Cardiac muscle cell (in vitro differentiated cells and primary cell): Measurements from ENCODE around the gene PNCK. TPM values are rescaled to one million over a fixed set of nuclear protein-coding genes. Genes with fewer than 3 reads are reported as not detected.
A peak's percentile ranks its signal among the peaks of the same experiment; 100 is the strongest.

Source experiments
- DNase-seq, 2 donors: peaks; one replicate each; pipeline versions ENCODE4 v3.0.0 to v3.0.0-alpha.2; 2010 to 2017; ENCODE audit warnings: low read depth in 1 of 2, low spot score in 1 of 2
- H3K27ac ChIP-seq: fragments of 200-600 bp; sonication (generic); 2 replicates; pipeline ENCODE4 v1.5.1; 2016
- H3K27me3 ChIP-seq: fragments of 200-600 bp; sonication (generic); 2 replicates; pipeline ENCODE4 v1.6.0; 2016; ENCODE audit warnings: control low read depth
- H3K36me3 ChIP-seq: fragments of 200-600 bp; sonication (generic); 2 replicates; pipeline ENCODE4 v1.5.1; 2016; ENCODE audit warnings: control low read depth
- H3K4me1 ChIP-seq: fragments of 200-600 bp; sonication (generic); 2 replicates; pipeline ENCODE4 v1.8.1; 2017; ENCODE audit warnings: low read depth, mild to moderate bottlenecking, mixed run types
- H3K4me3 ChIP-seq: fragments of 200-600 bp; sonication (generic); 2 replicates; pipeline ENCODE4 v1.5.1; 2016; ENCODE audit warnings: mild to moderate bottlenecking
- H3K9me3 ChIP-seq: fragments of 200-600 bp; sonication (generic); 2 replicates; pipeline ENCODE4 v1.5.1; 2017; ENCODE audit warnings: low read depth, mild to moderate bottlenecking, control low read depth
- polyA plus RNA-seq: library from polyadenylated mRNA; unstranded; fragments of >200 nt; fragmentation: Nextera tagmentation; extraction: Ambion mirVana; gene quantifications from 2 replicates; pipeline ENCODE4 v1.2.1, GENCODE V29; 2016
- total RNA-seq: library from RNA; depleted of rRNA; stranded (reverse); fragments of >200 nt; gene quantifications from 2 replicates; pipeline ENCODE4 v1.2.3, GENCODE V29; 2016
- TF ChIP-seq, protein P1 (sequence below): IDR thresholded peaks from 2 replicates; pipeline ENCODE4 v1.5.1; 2012; ENCODE audit warnings: low read depth, mild to moderate bottlenecking, low read length

The PNCK gene
- total and polyA plus RNA-seq, 2 experiments from 2014 or later = 14.5 to 23.5 TPM

GRCh38 chrX:153653556-153653955 lies 20.1 kb downstream of the PNCK start:
- Histone ChIP-seq H3K4me3 (no peak overlapping the region), H3K27ac (no peak overlapping the region), H3K9me3 (no peaks in the 10 kb centered on the region), H3K4me1 (no peaks in the 10 kb centered on the region), H3K27me3 (peaks cover 3% of the 10 kb centered on the region), H3K36me3 (no peaks in the 10 kb centered on the region)
- no peak for DNase-seq
- TF ChIP-seq, protein P1, sequence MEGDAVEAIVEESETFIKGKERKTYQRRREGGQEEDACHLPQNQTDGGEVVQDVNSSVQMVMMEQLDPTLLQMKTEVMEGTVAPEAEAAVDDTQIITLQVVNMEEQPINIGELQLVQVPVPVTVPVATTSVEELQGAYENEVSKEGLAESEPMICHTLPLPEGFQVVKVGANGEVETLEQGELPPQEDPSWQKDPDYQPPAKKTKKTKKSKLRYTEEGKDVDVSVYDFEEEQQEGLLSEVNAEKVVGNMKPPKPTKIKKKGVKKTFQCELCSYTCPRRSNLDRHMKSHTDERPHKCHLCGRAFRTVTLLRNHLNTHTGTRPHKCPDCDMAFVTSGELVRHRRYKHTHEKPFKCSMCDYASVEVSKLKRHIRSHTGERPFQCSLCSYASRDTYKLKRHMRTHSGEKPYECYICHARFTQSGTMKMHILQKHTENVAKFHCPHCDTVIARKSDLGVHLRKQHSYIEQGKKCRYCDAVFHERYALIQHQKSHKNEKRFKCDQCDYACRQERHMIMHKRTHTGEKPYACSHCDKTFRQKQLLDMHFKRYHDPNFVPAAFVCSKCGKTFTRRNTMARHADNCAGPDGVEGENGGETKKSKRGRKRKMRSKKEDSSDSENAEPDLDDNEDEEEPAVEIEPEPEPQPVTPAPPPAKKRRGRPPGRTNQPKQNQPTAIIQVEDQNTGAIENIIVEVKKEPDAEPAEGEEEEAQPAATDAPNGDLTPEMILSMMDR = no peak

DNA sequence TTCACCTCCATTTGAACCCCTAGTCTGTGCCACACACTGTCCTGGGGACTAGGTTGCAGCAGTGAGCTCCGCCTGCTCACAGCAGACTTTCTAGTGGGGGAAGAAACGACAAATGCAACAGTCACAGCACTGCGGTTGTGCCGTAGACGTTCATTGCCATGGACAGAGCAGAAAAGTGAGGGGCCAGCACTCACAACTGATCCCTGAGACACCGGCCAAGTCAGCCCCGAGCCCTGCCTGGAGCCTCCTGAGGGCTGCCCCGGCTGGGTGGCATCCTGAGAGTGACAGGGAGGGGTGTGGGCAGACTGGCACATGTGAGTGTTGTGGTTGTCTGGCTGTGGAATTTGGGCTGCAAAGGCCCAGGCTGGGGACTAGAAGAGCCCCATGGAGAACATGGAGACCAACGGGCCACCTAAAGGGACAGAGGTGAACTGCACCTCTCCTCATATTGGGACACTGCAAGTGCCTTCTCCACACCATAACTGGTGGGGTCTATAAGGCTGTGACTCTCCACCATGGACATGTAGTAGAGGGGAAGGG lies 22.0 kb downstream of the PNCK start:
- H3K4me1 ChIP-seq = no peaks in the 10 kb centered on the region
- H3K27ac ChIP-seq = no peak overlapping the region
- H3K36me3 ChIP-seq = no peaks in the 10 kb centered on the region
- no peak overlapping the region for H3K4me3 ChIP-seq
- H3K27me3 ChIP-seq = peaks cover 22% of the 10 kb centered on the region
- TF ChIP-seq, protein P1 = peak; percentile 18
- no peak for DNase-seq
- H3K9me3 ChIP-seq = no peaks in the 10 kb centered on the region

DNA sequence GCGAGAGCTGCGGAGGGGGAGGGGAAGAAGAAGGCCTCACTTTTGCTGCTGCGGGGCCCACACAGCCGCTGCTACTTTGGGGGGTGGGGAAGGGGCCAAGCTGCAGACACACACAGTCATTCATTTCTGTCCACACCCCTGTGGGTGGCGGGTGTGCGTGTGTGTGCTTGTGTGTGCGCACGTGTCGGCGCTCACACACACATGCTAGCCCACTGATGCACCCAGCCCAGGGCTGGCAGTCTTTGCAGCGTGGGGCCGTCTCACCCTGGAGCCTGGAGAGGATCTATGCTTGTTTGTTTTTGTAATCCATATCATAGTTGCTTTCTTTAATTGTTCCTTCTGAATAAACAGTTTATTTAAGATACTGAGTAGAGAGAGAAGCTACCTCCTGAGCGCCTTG lies 22.7 kb downstream of the PNCK start:
- TF ChIP-seq, protein P1 = no peak
- Histone ChIP-seq H3K9me3 (no peaks in the 10 kb centered on the region), H3K36me3 (no peaks in the 10 kb centered on the region), H3K27me3 (peaks cover 25% of the 10 kb centered on the region), H3K4me3 (no peak overlapping the region), H3K4me1 (no peaks in the 10 kb centered on the region), H3K27ac (no peak overlapping the region)
- no peak for DNase-seq

DNA sequence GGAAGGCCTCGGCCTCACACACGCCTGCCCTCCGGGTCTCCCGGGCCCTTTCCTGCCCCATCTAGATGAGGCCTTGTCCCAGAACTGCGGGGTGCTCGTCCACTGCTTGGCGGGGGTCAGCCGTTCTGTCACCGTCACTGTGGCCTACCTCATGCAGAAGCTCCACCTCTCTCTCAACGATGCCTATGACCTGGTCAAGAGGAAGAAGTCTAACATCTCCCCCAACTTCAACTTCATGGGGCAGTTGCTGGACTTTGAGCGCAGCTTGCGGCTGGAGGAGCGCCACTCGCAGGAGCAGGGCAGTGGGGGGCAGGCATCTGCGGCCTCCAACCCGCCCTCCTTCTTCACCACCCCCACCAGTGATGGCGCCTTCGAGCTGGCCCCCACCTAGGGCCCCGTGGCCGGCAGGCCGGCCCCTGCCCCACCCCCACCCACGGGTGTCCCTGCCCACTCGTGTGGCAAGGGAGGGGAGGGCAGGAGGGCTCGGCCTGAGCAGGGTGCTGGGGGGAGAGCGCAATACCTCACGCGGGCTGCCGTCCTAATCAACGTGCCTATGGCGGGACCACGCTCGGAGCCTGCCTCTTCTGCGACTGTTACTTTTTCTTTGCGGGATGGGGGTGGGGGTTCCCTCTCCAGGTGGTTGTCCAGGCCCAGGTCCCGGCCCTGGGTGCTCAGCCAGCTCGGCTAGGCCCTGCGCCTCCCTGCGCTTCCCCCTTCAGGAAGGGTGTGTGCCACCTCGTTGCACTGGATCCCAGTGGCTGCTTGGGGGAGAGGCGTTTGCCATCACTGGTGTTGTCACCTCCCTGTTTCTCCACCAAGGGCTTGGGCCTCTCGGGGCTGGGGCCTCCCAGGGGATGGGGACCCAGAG lies 23.5 kb downstream of the PNCK start:
- DNase-seq = no peak
- Histone ChIP-seq H3K9me3 (no peaks in the 10 kb centered on the region), H3K4me1 (no peaks in the 10 kb centered on the region), H3K27me3 (peaks cover 32% of the 10 kb centered on the region), H3K27ac (no peak overlapping the region), H3K4me3 (no peak overlapping the region), H3K36me3 (no peaks in the 10 kb centered on the region)
- TF ChIP-seq, protein P1 = no peak

DNA sequence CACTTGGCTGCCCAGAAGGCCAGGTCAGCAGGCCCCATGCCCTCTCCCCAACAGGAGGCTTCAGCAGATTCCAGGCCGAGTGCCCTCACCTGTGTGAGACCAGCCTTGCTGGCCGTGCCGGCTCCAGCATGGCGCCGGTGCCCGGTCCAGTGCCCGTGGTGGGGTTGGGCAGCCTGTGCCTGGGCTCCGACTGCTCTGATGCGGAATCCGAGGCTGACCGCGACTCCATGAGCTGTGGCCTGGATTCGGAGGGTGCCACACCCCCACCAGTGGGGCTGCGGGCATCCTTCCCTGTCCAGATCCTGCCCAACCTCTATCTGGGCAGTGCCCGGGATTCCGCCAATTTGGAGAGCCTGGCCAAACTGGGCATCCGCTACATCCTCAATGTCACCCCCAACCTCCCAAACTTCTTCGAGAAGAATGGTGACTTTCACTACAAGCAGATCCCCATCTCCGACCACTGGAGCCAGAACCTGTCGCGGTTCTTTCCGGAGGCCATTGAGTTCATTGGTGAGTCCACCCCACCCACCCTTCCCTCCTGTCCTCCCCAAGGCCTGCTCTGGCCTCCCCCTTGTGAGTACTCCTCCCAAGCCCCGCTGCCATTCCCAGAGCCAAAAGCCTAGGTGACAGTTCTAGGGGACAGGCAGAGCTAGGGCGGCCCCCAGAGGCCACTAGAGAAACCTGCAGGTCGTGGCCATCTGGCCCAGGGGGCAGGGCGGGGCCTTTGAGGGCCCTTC lies 24.3 kb downstream of the PNCK start:
- H3K36me3 ChIP-seq = no peaks in the 10 kb centered on the region
- peak; percentile 21 to 48 for DNase-seq
- TF ChIP-seq, protein P1 = peak; percentile 29
- no peak overlapping the region for H3K4me3 ChIP-seq
- H3K27ac ChIP-seq = no peak overlapping the region
- peaks cover 40% of the 10 kb centered on the region for H3K27me3 ChIP-seq
- no peaks in the 10 kb centered on the region for H3K4me1 ChIP-seq
- H3K9me3 ChIP-seq = no peaks in the 10 kb centered on the region
